DOHH2 (cell line): ENCODE data around the gene SLA2.

ENCODE experiments used
- H3F3A ChIP-seq: fragments of 200-600 bp; sonication (generic), shearing (Covaris generic); 2 replicates; pipeline ENCODE4 v1.6.0; 2016; ENCODE audit warnings: antibody characterized with exemption, mild to moderate bottlenecking; ENCODE audit not compliant: control insufficient read depth, insufficient read depth
- H3K27ac ChIP-seq: fragments of 200-600 bp; sonication (generic); 2 replicates; pipeline ENCODE4 v1.5.1; 2014; ENCODE audit warnings: low read depth, mild to moderate bottlenecking, low read length, moderate library complexity
- H3K27me3 ChIP-seq: fragments of 200-600 bp; sonication (generic); 2 replicates; pipeline ENCODE4 v1.6.1; 2014; ENCODE audit warnings: mild to moderate bottlenecking, low read length, mixed read lengths; ENCODE audit not compliant: control insufficient read depth
- H3K36me3 ChIP-seq: fragments of 200-600 bp; sonication (generic); 2 replicates; pipeline ENCODE4 v1.6.1; 2014; ENCODE audit warnings: mild to moderate bottlenecking, low read length, moderate library complexity, mixed read lengths; ENCODE audit not compliant: control insufficient read depth
- H3K4me1 ChIP-seq: fragments of 200-600 bp; sonication (generic); 2 replicates; pipeline ENCODE4 v1.6.1; 2014; ENCODE audit warnings: mild to moderate bottlenecking, low read length, mixed read lengths; ENCODE audit not compliant: control insufficient read depth
- H3K4me2 ChIP-seq: fragments of 200-600 bp; sonication (generic); 2 replicates; pipeline ENCODE4 v1.6.0; 2014; ENCODE audit warnings: mild to moderate bottlenecking, low read length, moderate library complexity
- H3K4me3 ChIP-seq: fragments of 200-600 bp; sonication (generic); 2 replicates; pipeline ENCODE4 v1.5.1; 2014; ENCODE audit warnings: mild to moderate bottlenecking, low read length, mixed read lengths
- H3K79me2 ChIP-seq: fragments of 200-600 bp; sonication (generic); 2 replicates; pipeline ENCODE4 v1.6.1; 2014; ENCODE audit warnings: mild to moderate bottlenecking, low read length, mixed read lengths; ENCODE audit not compliant: control insufficient read depth
- H3K9me2 ChIP-seq: fragments of 200-600 bp; sonication (generic); replicated peaks from 2 replicates; pipeline ENCODE4 v1.6.1; 2014; ENCODE audit warnings: mild to moderate bottlenecking, low read length, mixed read lengths; ENCODE audit not compliant: control insufficient read depth
- H3K9me3 ChIP-seq: fragments of 200-600 bp; sonication (generic); 2 replicates; pipeline ENCODE4 v1.6.1; 2014; ENCODE audit warnings: antibody characterized with exemption, low read length, mixed read lengths; ENCODE audit not compliant: control insufficient read depth, insufficient read depth
- H4K20me1 ChIP-seq: fragments of 200-600 bp; sonication (generic); 2 replicates; pipeline ENCODE4 v1.6.0; 2014; ENCODE audit warnings: low read depth, mild to moderate bottlenecking, antibody characterized with exemption, low read length, moderate library complexity; ENCODE audit not compliant: control insufficient read depth, insufficient read depth
- EZH2phosphoT487 ChIP-seq: fragments of 200-600 bp; sonication (generic); IDR thresholded peaks from 2 replicates; pipeline ENCODE4 v1.6.1; 2017; ENCODE audit warnings: borderline replicate concordance, mild to moderate bottlenecking, antibody characterized with exemption, low read length, moderate library complexity, mixed read lengths
- TF ChIP-seq, protein P1 (sequence below): fragments of 200-600 bp; sonication (generic); IDR thresholded peaks from one replicate; pipeline ENCODE4 v1.5.1; 2014; ENCODE audit warnings: antibody characterized with exemption, mild to moderate bottlenecking, low read depth, low read length; ENCODE audit not compliant: poor library complexity, severe bottlenecking

The SLA2 gene

GRCh38 chr20:36670665-36671357 is 24.8 kb upstream of the SLA2 start:
- H4K20me1 ChIP-seq = no peaks in the 10 kb centered on the region
- H3K4me3 ChIP-seq = no peak overlapping the region
- no peaks in the 10 kb centered on the region for H3K79me2 ChIP-seq
- TF ChIP-seq, protein P1, sequence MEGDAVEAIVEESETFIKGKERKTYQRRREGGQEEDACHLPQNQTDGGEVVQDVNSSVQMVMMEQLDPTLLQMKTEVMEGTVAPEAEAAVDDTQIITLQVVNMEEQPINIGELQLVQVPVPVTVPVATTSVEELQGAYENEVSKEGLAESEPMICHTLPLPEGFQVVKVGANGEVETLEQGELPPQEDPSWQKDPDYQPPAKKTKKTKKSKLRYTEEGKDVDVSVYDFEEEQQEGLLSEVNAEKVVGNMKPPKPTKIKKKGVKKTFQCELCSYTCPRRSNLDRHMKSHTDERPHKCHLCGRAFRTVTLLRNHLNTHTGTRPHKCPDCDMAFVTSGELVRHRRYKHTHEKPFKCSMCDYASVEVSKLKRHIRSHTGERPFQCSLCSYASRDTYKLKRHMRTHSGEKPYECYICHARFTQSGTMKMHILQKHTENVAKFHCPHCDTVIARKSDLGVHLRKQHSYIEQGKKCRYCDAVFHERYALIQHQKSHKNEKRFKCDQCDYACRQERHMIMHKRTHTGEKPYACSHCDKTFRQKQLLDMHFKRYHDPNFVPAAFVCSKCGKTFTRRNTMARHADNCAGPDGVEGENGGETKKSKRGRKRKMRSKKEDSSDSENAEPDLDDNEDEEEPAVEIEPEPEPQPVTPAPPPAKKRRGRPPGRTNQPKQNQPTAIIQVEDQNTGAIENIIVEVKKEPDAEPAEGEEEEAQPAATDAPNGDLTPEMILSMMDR = no peak
- TF ChIP-seq EZH2phosphoT487 = no peak
- no peaks in the 10 kb centered on the region for H3K36me3 ChIP-seq
- H3K9me2 ChIP-seq = no peaks in the 10 kb centered on the region
- H3K4me1 ChIP-seq = no peaks in the 10 kb centered on the region
- no peaks in the 10 kb centered on the region for H3F3A ChIP-seq
- H3K27ac ChIP-seq = no peak overlapping the region
- no peaks in the 10 kb centered on the region for H3K9me3 ChIP-seq
- no peak overlapping the region for H3K4me2 ChIP-seq
- no peaks in the 10 kb centered on the region for H3K27me3 ChIP-seq

DNA sequence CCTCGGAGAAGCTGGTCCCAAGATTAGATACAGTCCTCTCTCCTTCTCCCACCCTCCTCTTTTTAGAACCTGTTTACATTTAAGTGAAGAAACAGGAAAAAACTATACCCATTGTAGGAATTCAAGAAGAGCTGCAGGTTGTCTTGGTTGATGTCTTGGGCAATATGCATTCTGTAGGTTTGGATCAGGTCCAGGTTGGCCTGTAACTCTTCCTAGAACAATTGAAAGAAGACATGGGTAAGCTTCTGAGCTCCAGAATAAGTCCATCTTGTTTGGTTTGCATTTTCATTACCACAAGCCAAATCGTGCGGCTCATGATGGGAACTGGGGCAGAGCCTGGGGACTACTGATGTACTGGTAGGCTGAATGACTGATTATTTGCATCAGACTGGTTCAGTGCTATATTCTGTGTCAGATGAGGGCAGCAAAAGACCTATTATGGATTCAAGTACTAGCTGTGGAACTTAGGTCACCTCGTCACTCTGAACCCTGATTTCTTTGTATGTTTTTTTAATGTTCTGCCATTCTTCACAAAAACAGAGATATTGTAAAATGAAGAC is 20.3 kb upstream of the SLA2 start:
- H3K27me3 ChIP-seq = no peaks in the 10 kb centered on the region
- H3K27ac ChIP-seq = no peak overlapping the region
- H3K9me3 ChIP-seq = no peaks in the 10 kb centered on the region
- no peaks in the 10 kb centered on the region for H3F3A ChIP-seq
- no peaks in the 10 kb centered on the region for H3K4me1 ChIP-seq
- TF ChIP-seq, protein P1 = no peak
- no peak for TF ChIP-seq EZH2phosphoT487
- no peaks in the 10 kb centered on the region for H3K9me2 ChIP-seq
- H4K20me1 ChIP-seq = no peaks in the 10 kb centered on the region
- H3K36me3 ChIP-seq = no peaks in the 10 kb centered on the region
- H3K79me2 ChIP-seq = no peaks in the 10 kb centered on the region
- H3K4me2 ChIP-seq = no peak overlapping the region
- H3K4me3 ChIP-seq = no peak overlapping the region

DNA sequence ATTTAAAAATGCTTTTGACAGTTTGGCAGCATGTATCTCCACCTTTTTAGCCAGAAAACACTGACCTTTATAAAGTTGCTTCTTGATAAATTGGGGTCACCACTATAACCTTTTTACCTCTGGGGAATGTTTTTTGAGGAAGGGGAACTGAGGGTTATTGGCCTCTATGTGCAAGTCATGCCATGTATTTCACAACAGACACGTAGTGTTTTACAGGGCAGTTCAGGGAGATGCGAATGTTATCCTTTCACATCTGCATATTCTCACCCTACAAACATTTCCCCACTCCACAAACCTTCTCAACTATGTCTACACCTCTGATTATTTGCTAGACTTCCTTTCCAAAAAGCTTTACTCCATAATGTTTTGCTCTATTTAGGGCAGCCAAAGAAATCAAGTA is 17.0 kb upstream of the SLA2 start:
- Histone ChIP-seq H3K4me1 (no peaks in the 10 kb centered on the region), H3K9me3 (no peaks in the 10 kb centered on the region), H3K27me3 (no peaks in the 10 kb centered on the region), H3K36me3 (no peaks in the 10 kb centered on the region), H3K9me2 (no peaks in the 10 kb centered on the region), H3K27ac (no peak overlapping the region), H3K79me2 (no peaks in the 10 kb centered on the region), H3K4me3 (no peak overlapping the region), H3F3A (no peaks in the 10 kb centered on the region), H4K20me1 (no peaks in the 10 kb centered on the region), H3K4me2 (no peak overlapping the region)
- TF ChIP-seq, protein P1 = no peak
- no peak for TF ChIP-seq EZH2phosphoT487
